CD4-positive, alpha-beta T cell treated with Interleukin-2 at 100 ng/mL for 4 hours (primary cell): ENCODE results near the gene SCN1A.
"Not testable (repeated sequence)": the region's sequence is repeated elsewhere in the genome, so short reads cannot be mapped to it uniquely, and the experiment has no call there.

Experiments used
- DNase-seq: peaks from one replicate; pipeline ENCODE4 v3.0.0-alpha.2; 2020; ENCODE audit warnings: low spot score

Gene SCN1A

GRCh38 chr2:166081131-166081632 is 46.6 kb downstream of the SCN1A start:
- DNase-seq = no peak

DNA sequence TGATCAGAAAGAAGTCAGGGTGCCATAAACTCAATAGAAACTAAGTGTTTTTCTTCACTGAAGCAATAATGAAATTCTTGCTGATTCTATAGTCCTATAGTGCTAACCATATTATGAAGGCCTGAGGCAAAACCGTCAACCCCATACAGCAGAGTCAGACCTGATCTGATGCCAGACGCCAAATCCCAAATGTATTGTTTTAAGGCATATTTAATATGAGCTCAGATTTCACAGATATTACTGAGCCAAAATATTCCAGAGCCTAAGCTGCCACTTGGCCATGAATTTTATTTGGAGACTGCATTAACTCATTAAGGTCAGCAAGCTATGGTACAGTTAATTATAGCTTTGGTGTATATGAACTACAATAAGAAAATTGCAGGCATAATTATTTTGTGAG is 53.4 kb downstream of the SCN1A start:
- no peak for DNase-seq

DNA sequence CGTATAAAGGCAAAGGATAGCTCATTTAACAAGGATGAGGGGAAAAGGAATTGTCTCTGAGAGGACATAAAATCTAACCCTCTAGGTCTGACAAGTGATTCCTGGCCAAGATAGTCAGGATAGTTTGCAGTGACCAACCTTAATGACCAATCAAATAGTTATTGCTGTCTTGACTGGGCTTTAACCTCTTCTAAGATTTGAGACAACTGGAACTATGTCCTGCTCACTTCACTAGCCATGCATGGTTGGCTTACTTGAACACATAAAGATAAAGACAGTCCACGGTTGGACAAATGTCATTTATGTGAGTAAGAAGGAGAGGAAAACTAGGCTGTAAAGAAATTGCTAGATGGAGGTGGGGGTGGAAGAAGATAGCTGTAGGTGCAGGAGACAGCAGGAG is 53.8 kb downstream of the SCN1A start:
- no peak for DNase-seq

DNA sequence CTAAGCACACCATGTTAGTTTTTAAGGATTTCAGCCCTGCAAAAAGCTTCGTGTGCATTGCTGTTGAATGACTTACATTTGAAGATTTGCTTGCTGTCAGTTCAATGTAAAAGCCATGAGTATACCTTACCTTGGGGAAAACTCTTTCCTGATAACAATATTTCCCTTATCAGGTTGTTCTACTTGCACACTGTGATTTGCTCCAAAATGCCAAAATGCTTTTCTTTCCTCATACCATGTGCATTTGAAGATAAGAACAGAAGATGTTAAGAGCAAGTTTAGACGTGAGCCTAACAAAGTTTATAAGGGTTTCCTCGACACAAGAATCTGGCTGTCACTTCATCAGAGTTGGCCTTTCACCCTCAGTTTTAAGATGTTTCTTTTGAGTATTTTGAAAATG is 57.6 kb downstream of the SCN1A start:
- no peak for DNase-seq

- DNase-seq = no peak
Observed at GRCh38 chr2:166068981-166069380, 58.8 kb downstream of the SCN1A start.

- no peak for DNase-seq
Observed at GRCh38 chr2:166067229-166067628, 60.6 kb downstream of the SCN1A start.

DNA sequence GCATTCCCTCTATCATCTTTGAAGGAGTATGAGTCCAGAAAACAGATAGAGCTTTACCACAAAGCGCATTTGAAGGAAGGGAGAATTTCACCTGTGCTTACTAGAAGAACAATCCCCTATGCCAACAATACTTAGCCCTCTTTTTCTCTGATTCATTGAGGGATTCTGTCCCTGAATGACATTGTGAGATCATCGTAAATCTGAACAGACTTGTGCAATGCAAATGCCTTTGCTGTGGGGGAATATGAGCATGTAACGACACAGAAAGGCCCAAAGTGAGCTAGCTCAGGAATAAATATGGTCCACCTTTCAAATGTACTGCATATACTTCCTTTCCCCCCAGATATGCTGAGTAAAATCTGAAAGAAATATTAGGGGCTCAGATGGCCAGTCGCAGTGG is 67.6 kb downstream of the SCN1A start:
- no peak for DNase-seq

- DNase-seq = no peak
Observed at GRCh38 chr2:166057370-166058164, 70.3 kb downstream of the SCN1A start.

GRCh38 chr2:166044853-166045483 is 82.9 kb downstream of the SCN1A start:
- no peak for DNase-seq

GRCh38 chr2:166042768-166043390 is 84.9 kb downstream of the SCN1A start:
- no peak for DNase-seq

DNA sequence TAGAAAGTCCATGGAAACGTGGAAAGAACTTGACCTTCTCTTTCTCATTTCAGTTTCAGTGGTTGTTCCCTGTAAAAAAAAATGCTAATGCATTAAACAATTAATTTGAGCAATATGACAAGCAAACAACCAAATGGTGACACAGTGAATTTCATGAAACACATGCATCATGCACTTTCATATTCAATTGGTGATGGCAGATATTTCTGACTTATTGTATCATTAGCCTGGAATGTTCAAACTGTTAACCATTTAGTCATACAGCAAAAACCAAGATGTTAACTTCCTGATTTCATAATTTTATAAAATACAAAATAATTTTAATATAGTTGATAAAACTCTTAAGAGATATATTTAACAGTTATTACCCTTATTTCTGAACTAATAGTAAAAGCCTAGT is 85.5 kb downstream of the SCN1A start:
- DNase-seq = no peak

- DNase-seq = no peak
Observed at GRCh38 chr2:166041613-166042012, 86.2 kb downstream of the SCN1A start.

DNA sequence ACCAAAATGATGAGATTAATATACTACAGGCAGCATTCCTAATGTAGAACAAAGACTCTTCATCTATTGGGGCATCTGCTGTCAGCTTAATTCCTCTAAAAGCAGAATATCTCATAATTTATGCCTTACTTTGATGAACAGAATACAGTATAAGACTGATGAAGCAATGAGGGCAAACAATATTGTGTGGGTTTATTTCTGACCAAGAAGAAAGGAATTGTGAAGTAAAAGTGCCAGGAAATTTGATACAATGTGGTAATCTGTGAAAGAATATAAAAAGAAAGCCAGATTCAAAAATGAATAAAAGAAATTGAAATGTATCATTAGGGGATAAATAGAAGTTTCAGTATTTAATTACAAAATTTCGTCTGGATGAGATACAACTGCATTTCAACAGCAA is 95.5 kb downstream of the SCN1A start:
- DNase-seq = no peak

DNA sequence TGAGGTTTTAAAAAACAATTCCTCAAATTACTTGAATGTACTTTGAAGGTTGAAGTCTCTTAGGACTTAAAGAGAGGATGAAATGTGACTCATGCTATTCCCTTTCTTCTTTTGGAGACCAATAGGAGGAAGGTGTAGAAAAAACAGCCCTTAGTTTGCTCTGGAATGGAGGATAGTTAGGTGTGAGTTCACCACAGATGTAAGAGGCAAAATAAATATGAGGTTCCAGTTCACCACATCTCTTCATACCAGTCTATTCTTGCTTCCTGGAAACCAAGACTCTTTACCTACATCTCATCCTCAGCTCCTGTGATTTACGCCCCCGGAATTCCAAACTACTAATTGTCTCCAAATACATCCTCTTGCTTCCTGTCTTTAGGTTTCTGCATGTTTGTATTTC is 96.8 kb downstream of the SCN1A start:
- no peak for DNase-seq

DNA sequence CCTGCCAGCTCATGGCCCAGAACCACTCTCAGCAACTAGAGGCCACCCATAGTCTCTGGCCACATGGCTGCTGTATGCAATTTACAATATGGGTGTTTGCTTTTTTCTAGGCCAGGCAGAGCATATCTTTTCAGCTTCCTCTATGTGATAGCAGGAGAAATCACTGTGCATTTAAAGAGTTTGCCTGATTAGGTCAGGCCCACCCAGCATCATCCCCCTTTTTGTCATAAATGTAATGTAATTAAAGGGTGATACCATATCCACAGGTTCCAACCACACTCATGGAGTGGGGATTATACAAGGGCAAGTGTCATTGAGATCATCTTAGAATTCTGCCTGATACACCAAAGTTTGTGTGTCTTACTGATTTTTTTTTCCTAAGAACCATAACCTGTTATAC is 102.5 kb downstream of the SCN1A start:
- no peak for DNase-seq

DNA sequence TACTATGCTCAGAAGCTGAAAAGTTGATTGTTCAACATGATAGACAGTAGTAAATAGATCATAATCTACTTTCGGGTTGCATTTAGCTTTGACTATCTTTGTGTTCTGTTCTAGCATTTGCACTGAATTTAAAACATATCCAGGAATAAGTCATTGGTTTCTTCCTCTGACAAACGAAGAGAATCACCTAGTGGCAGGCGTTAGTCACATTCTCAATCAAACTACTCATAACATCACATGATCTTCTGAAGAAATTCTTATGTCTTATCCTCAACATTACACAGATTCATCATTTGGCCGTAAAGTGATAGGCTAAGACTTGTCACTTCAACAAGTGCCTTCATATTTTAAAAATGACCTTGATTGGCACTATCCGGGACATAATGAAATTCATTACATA is 110.6 kb downstream of the SCN1A start:
- DNase-seq = no peak

DNA sequence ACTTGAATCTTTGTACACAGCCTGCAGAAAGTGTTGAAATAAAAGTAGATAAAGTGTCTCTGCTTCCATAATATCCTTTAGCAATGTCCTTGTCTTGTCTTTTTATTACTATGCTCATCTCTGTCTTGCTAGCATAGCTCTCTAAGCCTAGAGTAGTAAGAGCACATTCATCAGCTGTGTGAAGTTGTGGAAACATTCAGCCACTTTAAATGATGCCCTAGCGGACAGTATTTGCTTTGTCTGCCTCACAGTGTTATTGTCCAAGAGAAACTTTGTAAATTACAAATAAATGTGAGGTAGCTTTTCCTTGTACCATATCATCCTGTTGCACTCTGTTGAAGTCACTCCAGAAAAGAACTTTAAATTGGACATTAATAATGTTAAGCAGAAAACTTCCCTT is 113.9 kb downstream of the SCN1A start:
- no peak for DNase-seq

DNA sequence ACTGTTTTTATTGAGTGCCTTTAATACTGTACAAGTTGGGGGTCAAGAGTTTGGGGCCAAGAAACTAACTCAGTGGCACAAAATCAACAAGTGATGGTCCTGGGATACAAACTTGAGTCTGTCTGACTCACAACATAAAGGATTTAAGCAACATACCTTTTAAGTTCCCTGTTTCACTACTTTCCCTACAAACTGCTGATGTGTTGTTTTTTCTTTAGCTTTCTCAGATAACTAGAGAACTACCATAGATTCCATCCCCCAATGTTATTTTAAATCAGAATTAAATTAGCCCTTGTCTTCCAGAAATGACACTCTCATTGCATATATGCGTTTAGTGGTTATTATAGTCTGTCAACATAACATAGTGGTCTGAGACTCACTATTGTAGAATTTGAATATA is 116.2 kb downstream of the SCN1A start:
- no peak for DNase-seq

- no peak for DNase-seq
Observed at GRCh38 chr2:166000401-166000800, 127.4 kb downstream of the SCN1A start.

- DNase-seq = no peak
Observed at GRCh38 chr2:165990846-165991245, 137.0 kb downstream of the SCN1A start.

DNA sequence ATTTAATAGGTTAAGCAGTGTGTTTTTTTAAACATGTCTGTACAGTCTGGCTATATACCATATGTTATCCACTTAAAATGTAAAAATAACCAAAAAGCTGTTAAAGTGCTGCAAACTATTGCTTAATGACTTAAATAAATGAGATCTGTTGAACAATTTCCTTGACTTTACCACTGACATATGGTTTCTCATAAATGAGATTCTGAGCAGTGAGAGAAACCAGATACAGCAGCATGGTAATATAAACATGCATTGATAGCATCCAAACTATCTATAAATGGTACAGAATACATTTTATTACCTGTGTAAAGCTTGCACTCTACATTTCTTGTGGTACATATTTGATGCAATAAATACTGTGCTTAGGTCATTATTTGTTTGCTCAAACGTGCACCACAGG is 138.0 kb downstream of the SCN1A start:
- DNase-seq = no peak

GRCh38 chr2:165985120-165985519 is 142.7 kb downstream of the SCN1A start:
- DNase-seq = no peak

- DNase-seq = not testable (repeated sequence)
Observed at GRCh38 chr2:165972161-165972560, 155.7 kb downstream of the SCN1A start.
